Spinal cord (tissue), 10 donors: ENCODE data around the gene NBPF1. TPM values are rescaled to one million over a fixed set of nuclear protein-coding genes. Genes with fewer than 3 reads are reported as not detected.
A peak's percentile ranks its signal among the peaks of the same experiment; 100 is the strongest.
"Not testable (repeated sequence)": the region's sequence is repeated elsewhere in the genome, so short reads cannot be mapped to it uniquely, and the experiment has no call there.

Experiments used
- DNase-seq, 6 donors: peaks; one replicate each; pipeline versions ENCODE4 v3.0.0 to v3.0.0-alpha.2; 2013 to 2015; ENCODE audit warnings: low spot score in 6 of 6, low read depth in 4 of 6
- H3K27ac ChIP-seq: one replicate; pipeline ENCODE4 v1.5.1; 2013; ENCODE audit warnings: low read depth, low read length, control low read depth
- H3K27me3 ChIP-seq: one replicate; pipeline ENCODE4 v1.6.1; 2013; ENCODE audit warnings: low read length; ENCODE audit not compliant: control insufficient read depth, insufficient read depth
- H3K36me3 ChIP-seq: one replicate; pipeline ENCODE4 v1.6.1; 2013; ENCODE audit warnings: low read length; ENCODE audit not compliant: control insufficient read depth, insufficient read depth
- H3K4me1 ChIP-seq: one replicate; pipeline ENCODE4 v1.6.1; 2013; ENCODE audit warnings: low read length; ENCODE audit not compliant: control insufficient read depth, insufficient read depth
- H3K4me3 ChIP-seq: one replicate; pipeline ENCODE4 v1.5.1; 2013; ENCODE audit warnings: low read depth, low read length, control low read depth
- H3K9me3 ChIP-seq: one replicate; pipeline ENCODE4 v1.6.1; 2013; ENCODE audit warnings: low read length; ENCODE audit not compliant: control insufficient read depth, insufficient read depth
- WGBS: methylation state at CpG from one replicate; pipeline ENCODE4 v1.1.5; 2013; ENCODE audit warnings: missing lambda C conversion rate; ENCODE audit not compliant: insufficient coverage; 5-methylcytosine and 5-hydroxymethylcytosine counted together
- long read RNA-seq, 4 donors: transcript quantifications; one replicate each; lab custom pipeline, GENCODE V29; 2026
- polyA plus RNA-seq, 2 donors: library from polyadenylated mRNA; unstranded; fragments of 120-200 nt; gene quantifications; one replicate each; pipeline ENCODE4 v1.2.1, GENCODE V29; 2013; ENCODE audit not compliant: insufficient read length in 2 of 2
- total RNA-seq, 2 donors: library from RNA; depleted of rRNA in 1 of 2; stranded (reverse); fragments of 120-200 nt in 1 of 2; fragments of >200 nt in 1 of 2; gene quantifications; one replicate each; pipeline versions ENCODE4 v1.2.3 to v1.2.4, GENCODE V29; 2013 to 2014
- donor health status: healthy.

The NBPF1 gene
- total RNA-seq (10 to 100 TPM; 78.3 to 79.7 TPM), polyA plus RNA-seq (100 to 1,000 TPM in 1 of 2 donors, 10 to 100 TPM in 1; 66.5 to 112 TPM)
- long read RNA-seq, donor 1, transcript NBPF1-205 (3 exons, 2,755 nt), result major isoform, 6 of 15 reads
- long read RNA-seq, donor 1, partial matches to known transcripts, result 5 of 15 reads
- long read RNA-seq, donor 1, other reads (novel, unspliced or antisense), result 0 of 15 reads
- long read RNA-seq, donor 2, partial matches to known transcripts, result 12 of 16 reads
- long read RNA-seq, donor 2, other reads (novel, unspliced or antisense), result 0 of 16 reads
- long read RNA-seq, donor 3, partial matches to known transcripts, result 5 of 7 reads
- long read RNA-seq, donor 3, other reads (novel, unspliced or antisense), result 0 of 7 reads
- long read RNA-seq, donor 4, transcript NBPF1-207 (1 exons, 3,447 nt), result major isoform, 8 of 83 reads
- long read RNA-seq, donor 4, transcript NBPF1-205 (3 exons, 2,755 nt), result minor isoform, 5 of 83 reads
- long read RNA-seq, donor 4, partial matches to known transcripts, result 70 of 83 reads
- long read RNA-seq, donor 4, other reads (novel, unspliced or antisense), result 0 of 83 reads

DNA sequence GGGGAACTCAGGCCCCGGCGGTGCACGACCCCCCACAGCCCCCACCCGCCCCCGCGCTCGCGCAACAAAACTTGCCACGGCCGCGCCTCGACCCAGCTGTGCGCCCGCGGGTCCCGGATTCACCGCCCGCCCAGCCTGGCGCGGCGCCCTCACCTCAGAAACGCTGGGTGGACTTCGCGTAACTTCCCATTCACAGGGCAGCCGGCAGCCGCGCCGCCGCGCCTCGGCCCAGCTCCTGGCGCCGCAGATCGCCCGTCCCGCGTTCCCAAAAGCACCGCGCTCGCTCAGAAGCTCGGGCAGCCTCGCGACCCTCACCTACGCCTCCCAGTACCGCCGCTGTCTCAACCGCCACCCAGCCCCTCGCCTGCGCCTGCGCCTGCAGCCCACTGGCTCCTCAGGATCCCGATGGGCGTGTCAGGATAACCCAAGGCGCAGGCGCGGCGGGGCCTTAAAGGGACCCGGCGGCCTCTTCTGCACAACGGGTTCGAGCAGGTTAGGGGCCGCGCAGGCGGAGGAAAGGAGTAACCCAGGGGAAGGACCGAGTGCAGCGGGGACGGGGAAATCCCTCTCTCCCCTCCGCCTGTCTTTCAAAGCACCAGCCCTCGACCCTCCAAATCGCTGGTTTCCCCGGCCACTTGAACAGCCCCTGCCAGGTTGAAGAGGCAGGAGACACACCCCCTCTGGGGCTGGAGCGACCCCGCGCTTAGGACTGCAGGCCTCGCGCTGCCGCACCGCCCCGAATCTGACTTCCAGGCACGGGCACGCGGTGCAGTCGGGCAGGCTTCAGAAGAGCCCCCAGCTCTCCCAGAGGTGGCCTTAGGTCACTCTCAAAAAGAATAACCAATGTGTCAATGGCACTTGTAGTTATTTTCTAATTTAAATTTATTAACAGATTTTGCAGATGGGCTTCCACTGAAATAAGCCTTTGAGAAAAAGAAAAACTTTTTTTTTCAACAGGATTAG lies at the start of gene NBPF1:
Gene NBPF1, minus strand, starts transcription at position 380 of the 963 bp plus-strand sequence.
- no peaks in the 10 kb centered on the region for H3K9me3 ChIP-seq
- H3K27ac ChIP-seq, result peak within 1 kb of the TSS; percentile 94
- H3K27me3 ChIP-seq, result no peaks in the 10 kb centered on the region
- H3K36me3 ChIP-seq, result peaks cover 9% of the 10 kb centered on the region
- under 1% methylated on average over 82 of the region's 82 CpGs for WGBS
- peaks cover 19% of the 10 kb centered on the region for H3K4me1 ChIP-seq
- peak; percentile 100 for DNase-seq
- peak within 1 kb of the TSS; percentile 86 for H3K4me3 ChIP-seq

DNA sequence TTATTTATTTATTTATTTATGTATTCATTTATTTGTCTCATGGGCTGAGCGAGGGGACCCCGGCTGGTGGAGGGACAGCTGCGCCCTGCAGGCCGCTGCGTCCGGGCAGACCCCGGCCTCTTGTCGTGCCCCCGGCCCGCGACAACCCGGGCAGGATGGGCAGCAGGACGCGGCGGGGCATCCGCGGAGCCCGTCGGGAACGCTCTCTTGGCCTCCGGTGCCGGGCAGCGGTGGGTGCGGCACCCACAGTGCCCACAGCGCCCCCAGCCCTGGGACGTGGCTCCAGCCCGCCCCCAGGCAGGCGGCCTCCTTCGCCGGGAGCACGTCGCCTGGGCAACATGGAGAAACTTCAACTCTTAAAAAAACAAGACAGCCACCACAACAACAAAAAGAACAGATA lies 44.9 kb upstream of the NBPF1 start:
- not testable (repeated sequence) for H3K9me3 ChIP-seq, H3K4me3 ChIP-seq, H3K36me3 ChIP-seq, DNase-seq, H3K27ac ChIP-seq, H3K4me1 ChIP-seq, H3K27me3 ChIP-seq
- no CpG with 5 or more reads among the region's 32 CpGs for WGBS

DNA sequence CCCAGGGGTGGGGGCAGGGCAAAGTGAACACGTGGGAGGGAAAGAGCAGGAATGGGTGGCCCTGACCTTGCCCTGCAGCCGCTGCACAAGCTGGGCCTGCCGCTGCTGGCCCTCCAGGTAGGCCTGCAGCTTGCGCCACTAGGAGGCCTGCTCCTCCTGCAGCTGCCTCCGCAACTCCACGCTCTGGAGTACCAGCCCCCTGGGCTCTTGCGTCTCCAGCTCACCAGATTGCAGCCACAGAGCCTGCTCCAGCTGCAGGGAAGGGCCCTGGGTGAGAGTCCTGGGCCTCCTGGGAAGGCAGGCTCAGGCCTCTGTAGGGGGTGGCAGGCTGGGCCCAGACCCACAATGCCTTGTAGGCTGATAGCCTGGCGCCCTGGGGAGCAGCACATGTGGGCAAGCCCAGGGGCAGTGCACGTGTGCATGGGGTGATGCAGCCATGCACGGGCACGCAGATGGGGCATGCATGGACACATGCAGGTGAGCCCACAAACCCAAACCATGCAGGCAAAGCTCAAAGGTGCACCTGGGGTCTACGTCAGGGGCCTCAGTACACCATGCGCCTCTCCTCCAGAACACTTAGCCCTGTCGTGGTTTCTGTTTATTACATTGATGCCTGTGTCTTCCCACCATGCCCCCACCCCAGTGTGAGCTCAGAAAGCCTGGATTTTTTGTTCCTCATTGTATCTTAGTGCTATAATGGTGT lies 43.8 kb upstream of the NBPF1 start:
- H3K36me3 ChIP-seq, H3K4me3 ChIP-seq, DNase-seq, H3K9me3 ChIP-seq, H3K27ac ChIP-seq, H3K4me1 ChIP-seq, H3K27me3 ChIP-seq: not testable (repeated sequence)
- no CpG with 5 or more reads among the region's 14 CpGs for WGBS

DNA sequence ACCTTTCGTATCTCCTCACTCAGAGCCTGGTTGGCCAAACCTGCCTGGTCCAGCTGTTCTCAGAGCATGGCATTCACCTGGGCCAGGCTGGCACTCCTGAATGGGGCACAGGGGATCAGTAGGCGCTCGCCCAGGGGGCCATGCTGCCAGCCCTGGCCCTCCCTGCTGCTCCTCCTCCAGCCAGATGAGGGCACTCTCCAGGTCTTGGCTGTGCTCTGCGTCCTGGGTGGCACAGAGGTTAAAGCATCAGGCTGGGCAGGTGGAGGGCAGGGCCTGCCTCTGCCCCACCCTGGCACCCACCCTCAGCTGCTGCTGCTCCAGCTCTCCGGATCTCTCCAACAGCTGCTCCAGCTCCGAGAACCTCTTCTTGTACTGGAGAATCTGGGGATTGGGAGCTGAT lies 43.2 kb upstream of the NBPF1 start:
- WGBS, result no CpG with 5 or more reads among the region's 6 CpGs
- not testable (repeated sequence) for DNase-seq, H3K36me3 ChIP-seq, H3K4me3 ChIP-seq, H3K4me1 ChIP-seq, H3K27ac ChIP-seq, H3K9me3 ChIP-seq, H3K27me3 ChIP-seq

DNA sequence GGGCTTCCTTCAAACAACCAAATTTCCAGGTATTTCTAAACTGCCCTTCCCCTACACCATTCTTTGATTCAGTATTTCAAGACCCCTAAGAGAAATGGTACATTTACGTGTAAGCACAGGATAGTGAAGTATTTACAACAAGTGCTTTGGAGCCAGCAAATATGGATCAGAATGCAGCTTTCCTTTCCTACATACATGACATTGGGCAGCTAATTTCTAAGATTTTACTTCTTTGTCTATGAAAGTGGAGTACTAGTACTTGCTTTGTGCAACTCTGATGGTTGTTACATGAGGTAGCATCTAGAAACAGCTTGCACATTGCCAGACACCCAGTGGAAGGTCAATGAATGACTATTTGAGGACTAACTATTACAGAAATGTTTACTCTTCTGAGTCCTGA lies 38.2 kb upstream of the NBPF1 start:
- WGBS, result no CpG with 5 or more reads among the region's 1 CpG
- not testable (repeated sequence) for H3K4me3 ChIP-seq, H3K27ac ChIP-seq, H3K27me3 ChIP-seq, H3K4me1 ChIP-seq, H3K36me3 ChIP-seq, H3K9me3 ChIP-seq, DNase-seq

DNA sequence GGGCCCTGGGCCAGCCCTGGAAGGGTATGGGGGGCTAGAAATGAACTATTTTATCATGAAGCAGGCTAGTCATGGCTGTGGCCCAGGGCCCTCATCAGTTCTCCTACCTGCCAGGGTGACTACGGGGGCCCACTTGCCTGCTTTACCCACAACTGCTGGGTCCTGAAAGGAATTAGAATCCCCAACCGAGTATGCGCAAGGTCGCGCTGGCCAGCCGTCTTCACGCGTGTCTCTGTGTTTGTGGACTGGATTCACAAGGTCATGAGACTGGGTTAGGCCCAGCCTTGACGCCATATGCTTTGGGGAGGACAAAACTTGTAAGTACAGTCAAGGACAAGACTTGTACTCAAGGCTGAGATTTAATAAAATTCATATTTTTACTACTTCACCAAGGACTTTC lies 36.6 kb upstream of the NBPF1 start:
- H3K4me3 ChIP-seq, H3K4me1 ChIP-seq, H3K27me3 ChIP-seq, DNase-seq, H3K36me3 ChIP-seq, H3K9me3 ChIP-seq, H3K27ac ChIP-seq: not testable (repeated sequence)
- no CpG with 5 or more reads among the region's 9 CpGs for whole genome bisulfite sequencing

DNA sequence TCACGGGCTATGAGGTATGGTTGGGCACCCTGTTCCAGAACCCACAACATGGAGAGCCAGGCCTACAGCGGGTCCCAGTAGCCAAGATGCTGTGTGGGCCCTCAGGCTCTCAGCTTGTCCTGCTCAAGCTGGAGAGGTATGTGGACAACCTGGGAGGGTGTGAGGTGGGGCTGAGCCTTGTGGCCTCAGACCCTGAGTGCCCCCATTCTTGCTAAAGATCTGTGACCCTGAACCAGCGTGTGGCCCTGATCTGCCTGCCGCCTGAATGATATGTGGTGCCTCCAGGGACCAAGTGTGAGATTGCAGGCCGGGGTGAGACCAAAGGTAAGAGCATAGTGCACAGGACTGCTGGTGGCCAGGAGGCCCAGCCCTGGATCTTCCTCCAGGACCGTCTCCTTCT lies 36.0 kb upstream of the NBPF1 start:
- no CpG with 5 or more reads among the region's 6 CpGs for WGBS
- H3K4me3 ChIP-seq, H3K9me3 ChIP-seq, H3K4me1 ChIP-seq, H3K27me3 ChIP-seq, H3K27ac ChIP-seq, DNase-seq, H3K36me3 ChIP-seq: not testable (repeated sequence)

DNA sequence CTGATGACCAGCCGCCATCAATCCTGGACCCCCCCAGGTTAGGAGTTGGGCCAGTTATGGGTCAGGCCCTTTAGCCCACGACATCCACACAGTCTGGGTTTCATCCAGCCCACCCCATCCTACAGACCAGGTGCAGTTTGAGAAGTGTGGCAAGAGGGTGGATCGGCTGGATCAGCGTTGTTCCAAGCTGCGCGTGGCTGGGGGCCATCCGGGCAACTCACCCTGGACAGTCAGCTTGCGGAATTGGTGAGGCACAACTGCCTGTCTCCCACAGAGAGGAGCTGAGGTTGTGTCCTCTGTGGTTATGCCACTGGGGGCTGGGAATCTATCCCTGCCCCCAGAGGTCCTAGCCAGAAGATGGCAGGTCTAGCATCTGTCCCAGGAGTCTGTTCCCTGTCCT lies 35.4 kb upstream of the NBPF1 start:
- not testable (repeated sequence) for H3K4me3 ChIP-seq, H3K27ac ChIP-seq, DNase-seq, H3K36me3 ChIP-seq, H3K9me3 ChIP-seq, H3K27me3 ChIP-seq
- WGBS, result no CpG with 5 or more reads among the region's 8 CpGs
- H3K4me1 ChIP-seq, result peaks cover 15% of the 10 kb centered on the region

DNA sequence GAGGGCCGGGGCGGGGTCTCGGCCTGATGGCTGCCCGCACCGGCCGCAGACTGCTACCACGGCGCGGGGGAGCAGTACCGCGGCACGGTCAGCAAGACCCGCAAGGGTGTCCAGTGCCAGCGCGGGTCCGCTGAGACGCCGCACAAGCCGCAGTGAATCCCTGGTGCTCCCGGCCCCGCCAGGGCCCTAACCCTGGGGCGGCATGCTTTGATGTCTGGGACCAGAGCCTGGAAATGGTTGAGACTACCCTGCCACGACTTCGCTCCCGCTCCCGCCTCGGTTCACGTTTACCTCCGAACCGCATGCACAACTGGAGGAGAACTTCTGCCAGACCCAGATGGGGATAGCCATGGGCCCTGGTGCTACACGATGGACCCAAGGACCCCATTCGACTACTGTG lies 34.9 kb upstream of the NBPF1 start:
- H3K27ac ChIP-seq, H3K36me3 ChIP-seq, H3K9me3 ChIP-seq, H3K4me3 ChIP-seq, DNase-seq, H3K27me3 ChIP-seq: not testable (repeated sequence)
- H3K4me1 ChIP-seq, result peaks cover 20% of the 10 kb centered on the region
- no CpG with 5 or more reads among the region's 32 CpGs for WGBS
